CD4-positive, alpha-beta T cell treated with Interferon alpha-2 for 1 hour (primary cell): Measurements from ENCODE around the gene SLC5A11.

Source experiments
- DNase-seq, 2 donors: peaks; one replicate each; pipeline ENCODE4 v3.0.0-alpha.2; 2020 to 2022

Gene SLC5A11

GRCh38 chr16:24925163-24925562, 79.4 kb downstream of the SLC5A11 start:
- no peak for DNase-seq

- no peak for DNase-seq
Measured at GRCh38 chr16:24929409-24929808, 83.6 kb downstream of the SLC5A11 start.

- DNase-seq = no peak
Measured at GRCh38 chr16:24930440-24930839, 84.7 kb downstream of the SLC5A11 start.

- no peak for DNase-seq
Measured at GRCh38 chr16:24931091-24931490, 85.3 kb downstream of the SLC5A11 start.

- DNase-seq = no peak
Measured at GRCh38 chr16:24935336-24935735, 89.6 kb downstream of the SLC5A11 start.

- DNase-seq = no peak
Measured at GRCh38 chr16:24936151-24936550, 90.4 kb downstream of the SLC5A11 start.

GRCh38 chr16:24939224-24939623, 93.5 kb downstream of the SLC5A11 start:
- DNase-seq = no peak

- DNase-seq = no peak
Measured at GRCh38 chr16:24939738-24940137, 94.0 kb downstream of the SLC5A11 start.

- no peak for DNase-seq
Measured at GRCh38 chr16:24943471-24943870, 97.7 kb downstream of the SLC5A11 start.

GRCh38 chr16:24944206-24944605, 98.4 kb downstream of the SLC5A11 start:
- no peak for DNase-seq

GRCh38 chr16:24946155-24946554, 100.4 kb downstream of the SLC5A11 start:
- DNase-seq = no peak

GRCh38 chr16:24950275-24950674, 104.5 kb downstream of the SLC5A11 start:
- no peak for DNase-seq

- no peak for DNase-seq
Measured at GRCh38 chr16:24953306-24953705, 107.5 kb downstream of the SLC5A11 start.

- DNase-seq = no peak
Measured at GRCh38 chr16:24953721-24954120, 108.0 kb downstream of the SLC5A11 start.

GRCh38 chr16:24954137-24954536, 108.4 kb downstream of the SLC5A11 start:
- DNase-seq = no peak

- DNase-seq = peak in 1 of 2 donors; percentile 2
Measured at GRCh38 chr16:24955975-24956731, 110.4 kb downstream of the SLC5A11 start.

GRCh38 chr16:24957887-24958286, 112.1 kb downstream of the SLC5A11 start:
- no peak for DNase-seq
